Measurements from ENCODE around the gene MYO9B.
"Not testable (repeated sequence)": the region's sequence is repeated elsewhere in the genome, so short reads cannot be mapped to it uniquely, and the experiment has no call there.

The MYO9B gene

DNA sequence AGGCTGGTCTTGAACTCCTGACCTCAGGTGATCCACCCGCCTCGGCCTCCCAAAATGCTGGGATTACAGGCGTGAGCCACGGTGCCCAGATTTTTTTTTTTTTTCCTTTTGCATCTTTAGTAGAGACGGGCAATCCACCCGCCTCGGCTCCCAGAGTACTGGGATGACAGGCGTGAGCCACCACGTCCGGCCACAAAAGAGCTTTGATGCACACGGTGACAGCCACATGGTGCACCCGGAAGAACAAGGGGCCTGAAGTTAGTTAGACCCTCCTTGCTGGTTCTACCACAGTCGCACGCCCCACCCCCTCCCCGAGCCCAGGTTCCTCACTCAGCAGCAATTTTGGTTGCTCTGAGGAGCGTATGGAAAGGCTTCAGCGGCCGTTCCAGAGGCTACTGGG, 85.3 kb downstream of the MYO9B start:
- no peak overlapping the region for H3K9ac ChIP-seq (ENCODE audit: insufficient read length)
- no peak for DNase-seq (ENCODE audit: low read depth, low spot score)
- H3K27ac ChIP-seq: no peak overlapping the region
- no peak overlapping the region for H3K4me3 ChIP-seq
- peaks cover 32% of the 10 kb centered on the region for H3K36me3 ChIP-seq (ENCODE audit: insufficient read depth, low read length)
- H3K9me3 ChIP-seq (ENCODE audit: low read depth, low read length): no peaks in the 10 kb centered on the region
- no peak for TF ChIP-seq POLR2AphosphoS5 (IDR thresholded peaks at IDR 0.05; ENCODE audit: borderline replicate concordance, low read depth, low read length)

DNA sequence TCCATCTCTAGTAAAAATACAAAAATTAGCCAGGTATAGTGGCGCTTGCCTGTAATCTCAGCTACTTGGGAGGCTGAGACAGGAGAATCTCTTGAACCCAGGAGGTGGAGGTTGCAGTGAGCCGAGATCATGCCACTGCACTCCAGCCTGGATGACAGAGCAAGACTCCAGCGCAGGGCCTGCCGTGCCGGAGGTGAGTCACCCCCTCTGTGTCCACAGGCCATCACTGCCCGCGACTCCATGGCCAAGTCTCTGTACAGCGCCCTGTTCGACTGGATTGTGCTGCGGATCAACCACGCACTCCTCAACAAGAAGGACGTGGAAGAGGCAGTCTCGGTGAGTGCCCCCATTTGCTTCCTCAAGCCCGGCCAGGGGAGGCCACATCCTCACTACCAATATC, 86.6 kb downstream of the MYO9B start:
- peaks cover 32% of the 10 kb centered on the region for H3K36me3 ChIP-seq (ENCODE audit: insufficient read depth, low read length)
- H3K9ac ChIP-seq (ENCODE audit: insufficient read length); H3K9me3 ChIP-seq (ENCODE audit: low read depth, low read length); DNase-seq (ENCODE audit: low read depth, low spot score); H3K27ac ChIP-seq; H3K4me3 ChIP-seq: not testable (repeated sequence)

DNA sequence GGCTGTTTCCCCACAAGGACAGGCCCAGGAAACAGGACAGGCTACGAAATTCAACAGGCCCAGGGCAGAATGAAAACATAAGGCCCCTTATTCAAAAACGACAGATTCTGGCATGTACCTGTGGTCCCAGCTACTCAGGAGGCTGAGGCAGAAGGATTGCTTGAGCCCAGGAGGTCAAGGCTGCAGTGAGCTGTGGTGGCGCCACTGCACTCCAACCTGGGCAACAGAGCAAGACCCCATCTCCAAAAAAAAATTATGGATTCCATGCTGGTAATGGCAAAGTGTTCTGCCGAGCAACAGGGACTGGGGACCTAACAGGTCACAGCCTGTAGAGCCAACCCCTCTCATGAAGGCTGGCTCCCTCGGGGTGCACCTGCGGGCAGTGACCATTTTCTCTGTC, 87.0 kb downstream of the MYO9B start:
- H3K9ac ChIP-seq (ENCODE audit: insufficient read length): no peak overlapping the region
- no peaks in the 10 kb centered on the region for H3K9me3 ChIP-seq (ENCODE audit: low read depth, low read length)
- H3K36me3 ChIP-seq (ENCODE audit: insufficient read depth, low read length): peaks cover 32% of the 10 kb centered on the region
- no peak overlapping the region for H3K4me3 ChIP-seq
- no peak for TF ChIP-seq FOXP2 (optimal IDR thresholded peaks at IDR 0.05; ENCODE audit: control extremely low read depth, extremely low read length, insufficient read depth)
- no peak for TF ChIP-seq EZH2 (IDR thresholded peaks at IDR 0.05)
- TF ChIP-seq POLR2AphosphoS5 (IDR thresholded peaks at IDR 0.05; ENCODE audit: borderline replicate concordance, low read depth, low read length): no peak
- no peak for DNase-seq (ENCODE audit: low read depth, low spot score)
- no peak overlapping the region for H3K27ac ChIP-seq

DNA sequence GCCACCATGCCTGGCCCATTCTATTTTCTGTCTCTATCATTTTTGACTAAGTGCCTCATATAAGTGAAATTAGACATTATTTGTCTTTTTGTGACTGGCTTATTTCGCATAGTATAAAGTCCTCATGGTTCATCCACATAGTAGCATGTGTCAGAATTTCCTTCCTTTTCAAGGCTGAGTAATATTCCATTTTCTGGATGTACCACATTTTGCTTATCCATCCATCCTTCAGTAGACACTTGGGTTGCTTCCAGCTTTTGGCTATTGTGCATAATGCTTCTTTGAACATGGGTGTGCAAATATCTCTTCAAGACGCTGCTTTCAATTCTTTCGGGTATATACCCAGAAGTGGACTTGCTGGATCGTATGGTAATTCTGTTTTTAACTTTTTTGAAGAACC, 88.1 kb downstream of the MYO9B start:
- Histone ChIP-seq H3K27ac (no peak overlapping the region), H3K9ac (ENCODE audit: insufficient read length) (no peak overlapping the region), H3K9me3 (ENCODE audit: low read depth, low read length) (no peaks in the 10 kb centered on the region), H3K36me3 (ENCODE audit: insufficient read depth, low read length) (peaks cover 32% of the 10 kb centered on the region), H3K4me3 (no peak overlapping the region)
- TF ChIP-seq POLR2AphosphoS5 (IDR thresholded peaks at IDR 0.05; ENCODE audit: borderline replicate concordance, low read depth, low read length) (no peak), FOXP2 (optimal IDR thresholded peaks at IDR 0.05; ENCODE audit: control extremely low read depth, extremely low read length, insufficient read depth) (no peak), EZH2 (IDR thresholded peaks at IDR 0.05) (no peak)
- DNase-seq (ENCODE audit: low read depth, low spot score): no peak

DNA sequence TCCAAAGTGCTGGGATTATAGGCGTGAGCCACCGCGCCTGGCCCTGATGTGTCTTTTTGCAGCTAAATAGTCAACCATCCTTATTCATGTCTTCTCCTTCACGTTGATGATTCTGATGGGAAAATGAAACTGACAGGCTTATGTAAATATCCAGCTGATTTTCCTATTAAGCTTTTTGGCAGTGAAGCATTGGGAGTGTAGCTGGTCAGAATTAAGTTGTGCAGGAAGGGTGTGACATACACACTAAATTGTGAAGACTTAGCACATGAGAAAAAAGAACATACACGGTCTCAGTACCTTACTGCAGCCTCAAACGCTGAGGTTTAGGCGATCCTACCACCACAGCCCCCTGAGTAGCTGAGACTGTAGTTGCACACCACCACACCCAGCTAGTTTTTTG, 89.1 kb downstream of the MYO9B start:
- Histone ChIP-seq H3K9me3 (ENCODE audit: low read depth, low read length) (no peaks in the 10 kb centered on the region), H3K27ac (no peak overlapping the region), H3K4me3 (no peak overlapping the region), H3K9ac (ENCODE audit: insufficient read length) (no peak overlapping the region), H3K36me3 (ENCODE audit: insufficient read depth, low read length) (peaks cover 32% of the 10 kb centered on the region)
- TF ChIP-seq EZH2 (IDR thresholded peaks at IDR 0.05) (no peak), FOXP2 (optimal IDR thresholded peaks at IDR 0.05; ENCODE audit: control extremely low read depth, extremely low read length, insufficient read depth) (no peak), POLR2AphosphoS5 (IDR thresholded peaks at IDR 0.05; ENCODE audit: borderline replicate concordance, low read depth, low read length) (no peak)
- no peak for DNase-seq (ENCODE audit: low read depth, low spot score)

DNA sequence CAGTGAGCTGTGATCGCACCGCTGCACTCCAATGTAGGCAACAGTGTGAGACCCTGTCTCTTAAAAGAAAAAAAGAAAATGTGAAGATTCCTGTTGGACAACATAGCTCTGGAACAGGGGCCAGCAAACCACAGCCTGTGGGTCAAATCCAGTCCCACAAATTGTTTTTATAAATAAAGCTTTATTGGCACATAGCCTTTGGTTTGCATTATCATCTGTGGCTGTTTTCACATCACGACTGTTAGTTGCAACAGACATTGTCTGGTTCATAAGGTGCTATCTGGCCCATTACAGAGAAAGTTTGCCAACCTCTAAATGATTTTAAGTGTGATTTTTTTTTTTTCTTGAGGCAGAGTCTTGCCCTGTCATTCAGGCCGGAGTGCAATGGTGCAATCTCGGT, 90.1 kb downstream of the MYO9B start:
- Histone ChIP-seq H3K9me3 (ENCODE audit: low read depth, low read length) (no peaks in the 10 kb centered on the region), H3K36me3 (ENCODE audit: insufficient read depth, low read length) (peaks cover 32% of the 10 kb centered on the region), H3K27ac (no peak overlapping the region), H3K9ac (ENCODE audit: insufficient read length) (no peak overlapping the region), H3K4me3 (no peak overlapping the region)
- TF ChIP-seq FOXP2 (optimal IDR thresholded peaks at IDR 0.05; ENCODE audit: control extremely low read depth, extremely low read length, insufficient read depth) (no peak), EZH2 (IDR thresholded peaks at IDR 0.05) (no peak), POLR2AphosphoS5 (IDR thresholded peaks at IDR 0.05; ENCODE audit: borderline replicate concordance, low read depth, low read length) (no peak)
- no peak for DNase-seq (ENCODE audit: low read depth, low spot score)

DNA sequence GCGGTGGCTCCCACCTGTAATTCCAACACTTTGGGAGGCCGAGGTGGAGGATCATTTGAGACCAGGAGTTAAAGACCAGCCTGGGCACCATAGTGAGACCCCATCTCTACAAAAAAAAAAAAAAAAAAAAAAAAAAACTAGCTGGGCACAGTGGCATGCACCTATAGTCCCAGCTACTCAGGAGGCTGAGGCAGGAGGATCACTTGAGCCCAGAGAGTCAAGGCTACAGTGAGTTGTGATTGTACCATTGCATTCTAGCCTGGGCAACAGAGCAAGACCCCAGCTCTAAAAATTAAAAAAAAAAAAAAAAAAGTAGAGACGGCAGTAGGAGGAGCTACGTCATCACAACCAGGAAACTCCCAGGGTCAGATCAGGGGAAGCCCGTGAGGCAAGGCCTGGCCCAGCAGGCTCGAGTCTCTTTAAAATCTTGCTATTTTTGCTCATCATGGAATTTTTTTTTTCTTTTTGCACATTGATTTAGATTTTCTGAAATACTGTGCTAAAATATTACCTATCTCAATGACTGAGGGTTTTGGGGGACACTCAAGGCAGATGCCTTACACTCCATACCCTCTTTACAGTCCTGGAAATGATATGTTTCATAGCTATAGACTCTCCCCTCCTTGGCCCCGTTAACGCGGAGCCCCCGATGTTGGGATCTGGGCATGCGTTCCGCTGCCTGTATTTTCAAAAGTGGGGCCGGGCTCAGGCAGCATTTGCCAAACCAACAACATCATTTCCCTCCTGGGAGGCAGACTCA, 95.1 kb downstream of the MYO9B start:
- Histone ChIP-seq H3K9ac (ENCODE audit: insufficient read length) (no peak overlapping the region), H3K4me3 (no peak overlapping the region), H3K27ac (no peak overlapping the region), H3K36me3 (ENCODE audit: insufficient read depth, low read length) (peaks cover 1% of the 10 kb centered on the region; the same call in 1 of the 2 replicates), H3K9me3 (ENCODE audit: low read depth, low read length) (no peaks in the 10 kb centered on the region)
- DNase-seq (ENCODE audit: low read depth, low spot score): no peak
- TF ChIP-seq POLR2AphosphoS5 (IDR thresholded peaks at IDR 0.05; ENCODE audit: borderline replicate concordance, low read depth, low read length): no peak
- TF ChIP-seq FOXP2 (optimal IDR thresholded peaks at IDR 0.05; ENCODE audit: control extremely low read depth, extremely low read length, insufficient read depth): no peak
- no peak for TF ChIP-seq EZH2 (IDR thresholded peaks at IDR 0.05)

DNA sequence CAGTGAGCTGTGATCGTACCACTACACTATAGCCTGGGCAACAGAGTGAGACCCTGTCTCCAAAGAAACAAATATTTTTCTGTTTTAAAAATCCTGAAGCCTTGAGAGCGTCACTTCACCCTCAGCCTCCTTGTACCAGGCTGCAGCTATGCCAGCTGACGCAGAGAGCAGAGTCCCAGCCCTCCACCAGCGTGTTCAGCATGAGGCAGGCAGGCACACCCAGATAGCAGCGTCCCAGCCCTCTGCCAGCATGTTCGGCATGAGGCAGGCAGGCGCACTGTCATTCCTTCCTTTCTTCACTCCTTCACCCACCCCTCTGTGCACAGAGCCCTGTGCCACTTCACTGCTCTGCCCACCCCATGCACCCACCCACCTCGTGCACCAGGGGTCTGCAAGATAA, 96.3 kb downstream of the MYO9B start:
- no peak overlapping the region for H3K4me3 ChIP-seq
- H3K9me3 ChIP-seq (ENCODE audit: low read depth, low read length): no peaks in the 10 kb centered on the region
- H3K27ac ChIP-seq: no peak overlapping the region
- TF ChIP-seq EZH2 (IDR thresholded peaks at IDR 0.05) (no peak), POLR2AphosphoS5 (IDR thresholded peaks at IDR 0.05; ENCODE audit: borderline replicate concordance, low read depth, low read length) (no peak), FOXP2 (optimal IDR thresholded peaks at IDR 0.05; ENCODE audit: control extremely low read depth, extremely low read length, insufficient read depth) (no peak)
- DNase-seq (ENCODE audit: low read depth, low spot score): no peak
- H3K9ac ChIP-seq (ENCODE audit: insufficient read length): no peak overlapping the region
- no peaks in the 10 kb centered on the region; the same call in 1 of the 2 replicates for H3K36me3 ChIP-seq (ENCODE audit: insufficient read depth, low read length)
